Panc1 (cell line): ENCODE results near the gene EEIG1.

Experiments
- POLR2AphosphoS5 ChIP-seq: IDR thresholded peaks from 2 replicates; pipeline ENCODE4 v1.6.1; 2012; ENCODE audit warnings: mild to moderate bottlenecking, low read depth, low read length, moderate library complexity
- TF ChIP-seq, protein P1 (sequence below): fragments of 450-650 bp; IDR thresholded peaks from 2 replicates; pipeline ENCODE4 v1.5.1; 2017; ENCODE audit warnings: mild to moderate bottlenecking
- TF ChIP-seq, protein P2 (sequence below), 2 experiments: IDR thresholded peaks; 2 replicates each; pipeline ENCODE4 v1.6.1; 2011 to 2012; ENCODE audit warnings: low read depth in 2 of 2, control low read depth in 1 of 2, low read length in 1 of 2, mild to moderate bottlenecking in 1 of 2, moderate library complexity in 1 of 2; ENCODE audit not compliant: insufficient read depth in 1 of 2

DNA sequence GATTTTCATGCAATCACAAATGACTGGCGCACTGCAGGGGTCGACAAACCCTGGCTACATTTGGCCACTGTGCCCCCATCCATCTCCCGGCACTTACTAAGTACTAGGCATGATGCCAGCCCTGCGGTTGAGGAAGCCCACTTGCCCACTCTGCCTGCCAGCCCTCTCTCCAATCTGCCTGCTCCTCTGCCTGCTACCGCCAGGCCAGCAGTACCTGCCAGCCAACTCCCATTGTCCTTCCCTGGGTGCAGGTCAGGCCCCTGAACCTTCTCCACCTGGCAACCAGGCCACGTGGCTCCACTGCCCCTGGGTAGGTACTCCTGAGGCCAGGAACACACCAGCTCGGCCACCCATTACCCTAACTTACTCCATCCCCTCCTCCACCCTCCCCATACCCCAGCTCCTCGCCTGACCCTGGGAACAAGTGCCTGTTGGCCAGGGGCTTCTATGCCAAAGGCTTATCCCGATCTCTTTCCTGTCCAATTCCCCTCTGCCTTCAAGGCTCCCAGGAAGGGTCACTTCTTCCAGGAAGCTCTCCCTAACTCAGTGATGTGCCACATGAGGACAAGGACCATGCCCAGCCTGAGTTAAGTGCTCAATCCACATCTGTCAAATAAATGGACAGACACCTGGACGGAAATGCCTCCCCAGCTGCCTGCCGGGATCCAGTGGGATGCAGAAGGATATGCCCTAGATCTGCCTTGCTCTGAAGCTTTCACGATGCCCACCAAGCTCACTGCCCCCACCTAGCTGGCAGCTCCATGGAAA is 6.6 kb downstream of the EEIG1 start:
- TF ChIP-seq, protein P1, sequence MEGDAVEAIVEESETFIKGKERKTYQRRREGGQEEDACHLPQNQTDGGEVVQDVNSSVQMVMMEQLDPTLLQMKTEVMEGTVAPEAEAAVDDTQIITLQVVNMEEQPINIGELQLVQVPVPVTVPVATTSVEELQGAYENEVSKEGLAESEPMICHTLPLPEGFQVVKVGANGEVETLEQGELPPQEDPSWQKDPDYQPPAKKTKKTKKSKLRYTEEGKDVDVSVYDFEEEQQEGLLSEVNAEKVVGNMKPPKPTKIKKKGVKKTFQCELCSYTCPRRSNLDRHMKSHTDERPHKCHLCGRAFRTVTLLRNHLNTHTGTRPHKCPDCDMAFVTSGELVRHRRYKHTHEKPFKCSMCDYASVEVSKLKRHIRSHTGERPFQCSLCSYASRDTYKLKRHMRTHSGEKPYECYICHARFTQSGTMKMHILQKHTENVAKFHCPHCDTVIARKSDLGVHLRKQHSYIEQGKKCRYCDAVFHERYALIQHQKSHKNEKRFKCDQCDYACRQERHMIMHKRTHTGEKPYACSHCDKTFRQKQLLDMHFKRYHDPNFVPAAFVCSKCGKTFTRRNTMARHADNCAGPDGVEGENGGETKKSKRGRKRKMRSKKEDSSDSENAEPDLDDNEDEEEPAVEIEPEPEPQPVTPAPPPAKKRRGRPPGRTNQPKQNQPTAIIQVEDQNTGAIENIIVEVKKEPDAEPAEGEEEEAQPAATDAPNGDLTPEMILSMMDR = no peak
- TF ChIP-seq POLR2AphosphoS5 = no peak
- TF ChIP-seq, protein P2, sequence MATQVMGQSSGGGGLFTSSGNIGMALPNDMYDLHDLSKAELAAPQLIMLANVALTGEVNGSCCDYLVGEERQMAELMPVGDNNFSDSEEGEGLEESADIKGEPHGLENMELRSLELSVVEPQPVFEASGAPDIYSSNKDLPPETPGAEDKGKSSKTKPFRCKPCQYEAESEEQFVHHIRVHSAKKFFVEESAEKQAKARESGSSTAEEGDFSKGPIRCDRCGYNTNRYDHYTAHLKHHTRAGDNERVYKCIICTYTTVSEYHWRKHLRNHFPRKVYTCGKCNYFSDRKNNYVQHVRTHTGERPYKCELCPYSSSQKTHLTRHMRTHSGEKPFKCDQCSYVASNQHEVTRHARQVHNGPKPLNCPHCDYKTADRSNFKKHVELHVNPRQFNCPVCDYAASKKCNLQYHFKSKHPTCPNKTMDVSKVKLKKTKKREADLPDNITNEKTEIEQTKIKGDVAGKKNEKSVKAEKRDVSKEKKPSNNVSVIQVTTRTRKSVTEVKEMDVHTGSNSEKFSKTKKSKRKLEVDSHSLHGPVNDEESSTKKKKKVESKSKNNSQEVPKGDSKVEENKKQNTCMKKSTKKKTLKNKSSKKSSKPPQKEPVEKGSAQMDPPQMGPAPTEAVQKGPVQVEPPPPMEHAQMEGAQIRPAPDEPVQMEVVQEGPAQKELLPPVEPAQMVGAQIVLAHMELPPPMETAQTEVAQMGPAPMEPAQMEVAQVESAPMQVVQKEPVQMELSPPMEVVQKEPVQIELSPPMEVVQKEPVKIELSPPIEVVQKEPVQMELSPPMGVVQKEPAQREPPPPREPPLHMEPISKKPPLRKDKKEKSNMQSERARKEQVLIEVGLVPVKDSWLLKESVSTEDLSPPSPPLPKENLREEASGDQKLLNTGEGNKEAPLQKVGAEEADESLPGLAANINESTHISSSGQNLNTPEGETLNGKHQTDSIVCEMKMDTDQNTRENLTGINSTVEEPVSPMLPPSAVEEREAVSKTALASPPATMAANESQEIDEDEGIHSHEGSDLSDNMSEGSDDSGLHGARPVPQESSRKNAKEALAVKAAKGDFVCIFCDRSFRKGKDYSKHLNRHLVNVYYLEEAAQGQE (IDR thresholded peaks at IDR 0.05; ENCODE audit: insufficient read depth in 1 of 2, low read depth in 2 of 2, low read length in 1 of 2) = no peak
